MCF 10A (cell line): Measurements from ENCODE around the gene DCAF6. TPM values are rescaled to one million over a fixed set of nuclear protein-coding genes. Genes with fewer than 3 reads are reported as not detected.
A peak's percentile ranks its signal among the peaks of the same experiment; 100 is the strongest.

Experiments used
- BruUV-seq: library from RNA; stranded (reverse); fragments of 400-500 nt; replicated peaks from 2 replicates; lab custom pipeline; 2021; lab: Mats Ljungman, UMichigan
- CTCF ChIA-PET: fragments of 300-600 bp; sonication (Branson Sonifier 250); formaldehyde crosslinking; extraction: SDS; loops from one replicate; lab custom pipeline; 2021; ENCODE audit warnings: antibody characterized with exemption, inconsistent platforms; lab: Yijun Ruan, JAX
- POLR2A ChIA-PET: fragments of 300-600, 350-650 bp; sonication (Branson Sonifier 250); formaldehyde crosslinking; extraction: SDS; loops from one replicate; lab custom pipeline; 2020; ENCODE audit warnings: antibody characterized with exemption, inconsistent platforms; lab: Yijun Ruan, JAX
- DNase-seq: peaks from one replicate; pipeline ENCODE4 v3.0.0-alpha.2; 2018; ENCODE audit not compliant: unreplicated experiment
- H3K27ac Mint-ChIP-seq: one replicate; pipeline ENCODE4 v1.8.0; 2022; ENCODE audit warnings: mild to moderate bottlenecking, low read depth, mixed read lengths; ENCODE audit not compliant: unreplicated experiment
- H3K27me3 Mint-ChIP-seq: one replicate; pipeline ENCODE4 v1.8.0; 2022; ENCODE audit warnings: mixed read lengths; ENCODE audit not compliant: insufficient read depth, unreplicated experiment
- H3K36me3 Mint-ChIP-seq: one replicate; pipeline ENCODE4 v1.8.0; 2022; ENCODE audit warnings: mild to moderate bottlenecking, moderate library complexity, mixed read lengths; ENCODE audit not compliant: insufficient read depth, unreplicated experiment
- H3K4me1 Mint-ChIP-seq: one replicate; pipeline ENCODE4 v1.8.0; 2022; ENCODE audit warnings: mixed read lengths; ENCODE audit not compliant: insufficient read depth, unreplicated experiment
- H3K4me3 Mint-ChIP-seq: one replicate; pipeline ENCODE4 v1.8.0; 2022; ENCODE audit warnings: mild to moderate bottlenecking, moderate library complexity, mixed read lengths; ENCODE audit not compliant: unreplicated experiment
- H3K9me3 Mint-ChIP-seq: one replicate; pipeline ENCODE4 v1.8.0; 2022; ENCODE audit warnings: mixed read lengths; ENCODE audit not compliant: unreplicated experiment
- CTCF ChIP-seq: fragments of 200-600 bp; IDR thresholded peaks from one replicate; pipeline ENCODE4 v1.8.0; 2022; ENCODE audit warnings: antibody characterized with exemption, mild to moderate bottlenecking; ENCODE audit not compliant: unreplicated experiment
- intact Hi-C: fragments of 100-400 bp; cut with micrococcal nuclease; formaldehyde crosslinking; loops from 2 replicates; pipeline ENCODE4 v1.14.1; 2022
- total RNA-seq: library from RNA; stranded (reverse); gene quantifications from 2 replicates; pipeline ENCODE4 v1.2.3, GENCODE V29; 2022

Gene DCAF6
- total RNA-seq, 1 experiment from 2014 or later, result 57.2 TPM

DNA sequence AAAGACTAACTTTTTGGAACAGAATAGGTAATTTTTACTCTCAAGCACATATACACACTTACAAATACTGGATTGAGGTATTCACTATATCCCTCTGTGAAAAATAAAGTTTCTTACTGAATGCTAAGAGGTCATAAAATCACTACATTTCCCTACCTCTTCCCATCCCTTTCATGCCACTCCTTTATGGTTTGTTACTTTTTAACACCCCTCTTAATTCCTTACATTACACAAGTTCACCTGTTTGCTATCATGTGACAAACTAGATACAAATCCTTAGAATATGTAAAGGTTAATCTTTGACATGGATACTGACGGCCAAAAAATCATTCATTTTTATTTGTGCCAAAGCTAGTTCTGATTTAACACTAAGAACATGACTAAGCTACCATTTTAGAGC lies 6.8 kb upstream of the DCAF6 start:
- no peaks in the 10 kb centered on the region for H3K36me3 Mint-ChIP-seq
- no peak for TF ChIP-seq CTCF
- no peaks in the 10 kb centered on the region for H3K27me3 Mint-ChIP-seq
- ChIA-PET CTCF (interaction anchor here (0.6 to 1.8 kb wide), 4 partner anchors 8 to 154 kb away, joined by 4 to 8 read pairs (median 6); no protein-coding TSS in a partner anchor), POLR2A (interaction anchor here (0.6 to 10.7 kb wide), 5 partner anchors 14 to 546 kb away, joined by 3 to 175 read pairs (median 3); partner anchors contain the start of gene ADCY10)
- peaks cover 12% of the 10 kb centered on the region for H3K4me1 Mint-ChIP-seq
- H3K9me3 Mint-ChIP-seq, result no peaks in the 10 kb centered on the region
- DNase-seq, result no peak
- intact Hi-C loops, result no loop called here
- H3K27ac Mint-ChIP-seq, result no peak overlapping the region
- H3K4me3 Mint-ChIP-seq, result no peak overlapping the region
- no TSS peak for BruUV-seq

- POLR2A ChIA-PET, result interaction anchor here (0.8 to 10.7 kb wide), 16 partner anchors 8 to 380 kb away, joined by 3 to 175 read pairs (median 21); partner anchors contain the start of genes ADCY10, CREG1, MPZL1 and SFT2D2
- no TSS peak for BruUV-seq
- no peaks in the 10 kb centered on the region for H3K27me3 Mint-ChIP-seq
- DNase-seq, result no peak
- H3K36me3 Mint-ChIP-seq, result peaks cover 16% of the 10 kb centered on the region
- H3K4me1 Mint-ChIP-seq, result peaks cover 18% of the 10 kb centered on the region
- intact Hi-C loops, result no loop called here
- H3K9me3 Mint-ChIP-seq, result no peaks in the 10 kb centered on the region
- CTCF ChIA-PET, result interaction anchor here (0.6 to 0.8 kb wide), 3 partner anchors 13 to 1441 kb away, joined by 3 to 6 read pairs (median 3); no protein-coding TSS in a partner anchor
- peak overlapping the region; percentile 85 for H3K27ac Mint-ChIP-seq
- H3K4me3 Mint-ChIP-seq, result peak overlapping the region; percentile 81
- no peak for TF ChIP-seq CTCF
Observed at GRCh38 chr1:167933788-167934187, 2.7 kb upstream of the DCAF6 start.

DNA sequence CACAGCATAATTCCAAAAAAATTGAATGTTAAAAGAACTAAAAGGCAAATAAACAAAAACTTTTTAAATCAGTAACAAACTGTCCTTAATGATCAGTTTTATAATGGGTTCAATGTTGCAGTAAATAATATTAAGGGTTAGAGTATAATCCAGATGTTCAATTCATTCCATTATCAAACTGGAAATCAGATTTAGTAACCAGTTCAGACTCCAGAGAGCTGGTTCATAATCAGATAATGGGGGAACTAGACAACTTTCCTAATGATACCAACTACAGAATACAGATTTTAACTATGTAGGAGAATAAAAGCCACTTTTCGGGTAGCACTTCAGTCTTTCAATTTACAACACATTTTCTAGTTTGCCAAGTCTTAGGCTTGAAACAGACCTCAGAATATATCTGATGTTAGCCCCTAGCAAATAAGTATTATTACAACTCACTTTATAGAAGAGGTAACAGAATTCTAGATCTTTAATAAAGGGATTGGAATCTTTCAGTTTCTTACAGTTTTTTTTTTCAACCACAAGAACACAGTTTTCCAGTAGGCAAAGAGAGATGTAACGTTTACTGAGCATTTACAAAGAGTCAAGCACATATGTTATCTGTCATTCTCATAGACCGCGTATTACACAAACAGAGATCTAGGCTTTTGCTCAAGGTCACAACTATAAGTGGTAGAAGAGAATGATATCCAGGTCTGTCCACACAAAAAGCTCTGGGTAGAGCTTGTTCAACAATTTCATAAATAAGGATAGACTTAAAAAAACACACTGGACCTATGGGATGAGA lies 1.9 kb upstream of the DCAF6 start:
- POLR2A ChIA-PET, result interaction anchor here (0.6 to 10.7 kb wide), 33 partner anchors 8 to 388 kb away, joined by 3 to 175 read pairs (median 9); partner anchors contain the start of genes ADCY10, CREG1, MPZL1 and SFT2D2

More for the DNA sequence above, 1.9 kb upstream of the DCAF6 start:
- Mint-ChIP-seq H3K27ac (peak overlapping the region; percentile 85), H3K9me3 (no peaks in the 10 kb centered on the region), H3K4me3 (peak overlapping the region; percentile 81), H3K4me1 (peaks cover 18% of the 10 kb centered on the region), H3K27me3 (no peaks in the 10 kb centered on the region), H3K36me3 (peaks cover 16% of the 10 kb centered on the region)
- TF ChIP-seq CTCF, result no peak
- intact Hi-C loops, result no loop called here
- CTCF ChIA-PET, result interaction anchor here (0.8 to 2.0 kb wide), 6 partner anchors 13 to 204 kb away, joined by 3 to 6 read pairs (median 6); partner anchors contain the start of gene ADCY10
- BruUV-seq, result no TSS peak
- peak; percentile 60 for DNase-seq
